Measurements from ENCODE around the gene GDF2.

DNA sequence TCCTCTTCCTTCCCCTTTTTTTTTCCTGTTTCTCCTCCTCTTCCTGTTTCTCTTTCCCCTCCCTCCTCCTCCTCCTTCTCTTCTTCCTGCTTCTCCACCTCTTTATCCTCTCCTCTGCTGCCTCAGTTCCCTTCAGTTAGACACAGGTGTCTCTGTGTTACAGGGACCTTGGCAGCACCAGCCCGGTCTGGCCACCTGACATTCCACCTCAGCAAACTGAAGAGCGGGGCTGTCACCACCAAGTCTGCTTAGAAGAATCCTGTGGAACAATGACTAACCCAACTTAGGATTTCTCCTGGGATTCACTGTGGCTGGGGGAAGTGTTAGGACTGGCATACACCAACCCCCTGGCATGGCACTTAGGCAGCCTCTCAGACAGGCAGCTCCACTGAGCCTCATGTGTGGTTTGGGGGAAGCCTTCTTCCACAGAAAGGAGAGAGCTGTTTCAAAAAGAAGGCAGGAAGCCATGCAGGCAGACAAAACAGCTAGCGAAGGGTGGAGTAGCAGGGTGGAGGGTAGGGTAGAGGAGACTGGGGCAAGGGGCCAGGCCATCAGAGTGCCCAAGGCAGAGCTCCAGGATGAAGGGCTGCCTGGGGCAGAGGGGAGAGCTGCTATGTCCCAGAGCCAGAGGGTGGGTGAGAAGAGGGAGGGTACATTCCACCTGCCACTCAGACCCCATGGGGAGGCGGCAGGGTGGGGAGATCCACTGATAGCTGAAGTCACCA lies 35.5 kb upstream of the GDF2 start:
- TF ChIP-seq, protein P1, sequence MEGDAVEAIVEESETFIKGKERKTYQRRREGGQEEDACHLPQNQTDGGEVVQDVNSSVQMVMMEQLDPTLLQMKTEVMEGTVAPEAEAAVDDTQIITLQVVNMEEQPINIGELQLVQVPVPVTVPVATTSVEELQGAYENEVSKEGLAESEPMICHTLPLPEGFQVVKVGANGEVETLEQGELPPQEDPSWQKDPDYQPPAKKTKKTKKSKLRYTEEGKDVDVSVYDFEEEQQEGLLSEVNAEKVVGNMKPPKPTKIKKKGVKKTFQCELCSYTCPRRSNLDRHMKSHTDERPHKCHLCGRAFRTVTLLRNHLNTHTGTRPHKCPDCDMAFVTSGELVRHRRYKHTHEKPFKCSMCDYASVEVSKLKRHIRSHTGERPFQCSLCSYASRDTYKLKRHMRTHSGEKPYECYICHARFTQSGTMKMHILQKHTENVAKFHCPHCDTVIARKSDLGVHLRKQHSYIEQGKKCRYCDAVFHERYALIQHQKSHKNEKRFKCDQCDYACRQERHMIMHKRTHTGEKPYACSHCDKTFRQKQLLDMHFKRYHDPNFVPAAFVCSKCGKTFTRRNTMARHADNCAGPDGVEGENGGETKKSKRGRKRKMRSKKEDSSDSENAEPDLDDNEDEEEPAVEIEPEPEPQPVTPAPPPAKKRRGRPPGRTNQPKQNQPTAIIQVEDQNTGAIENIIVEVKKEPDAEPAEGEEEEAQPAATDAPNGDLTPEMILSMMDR (conservative IDR thresholded peaks at IDR 0.05; ENCODE audit: low read depth in 2 of 2) = no peak
- TF ChIP-seq, protein P2, sequence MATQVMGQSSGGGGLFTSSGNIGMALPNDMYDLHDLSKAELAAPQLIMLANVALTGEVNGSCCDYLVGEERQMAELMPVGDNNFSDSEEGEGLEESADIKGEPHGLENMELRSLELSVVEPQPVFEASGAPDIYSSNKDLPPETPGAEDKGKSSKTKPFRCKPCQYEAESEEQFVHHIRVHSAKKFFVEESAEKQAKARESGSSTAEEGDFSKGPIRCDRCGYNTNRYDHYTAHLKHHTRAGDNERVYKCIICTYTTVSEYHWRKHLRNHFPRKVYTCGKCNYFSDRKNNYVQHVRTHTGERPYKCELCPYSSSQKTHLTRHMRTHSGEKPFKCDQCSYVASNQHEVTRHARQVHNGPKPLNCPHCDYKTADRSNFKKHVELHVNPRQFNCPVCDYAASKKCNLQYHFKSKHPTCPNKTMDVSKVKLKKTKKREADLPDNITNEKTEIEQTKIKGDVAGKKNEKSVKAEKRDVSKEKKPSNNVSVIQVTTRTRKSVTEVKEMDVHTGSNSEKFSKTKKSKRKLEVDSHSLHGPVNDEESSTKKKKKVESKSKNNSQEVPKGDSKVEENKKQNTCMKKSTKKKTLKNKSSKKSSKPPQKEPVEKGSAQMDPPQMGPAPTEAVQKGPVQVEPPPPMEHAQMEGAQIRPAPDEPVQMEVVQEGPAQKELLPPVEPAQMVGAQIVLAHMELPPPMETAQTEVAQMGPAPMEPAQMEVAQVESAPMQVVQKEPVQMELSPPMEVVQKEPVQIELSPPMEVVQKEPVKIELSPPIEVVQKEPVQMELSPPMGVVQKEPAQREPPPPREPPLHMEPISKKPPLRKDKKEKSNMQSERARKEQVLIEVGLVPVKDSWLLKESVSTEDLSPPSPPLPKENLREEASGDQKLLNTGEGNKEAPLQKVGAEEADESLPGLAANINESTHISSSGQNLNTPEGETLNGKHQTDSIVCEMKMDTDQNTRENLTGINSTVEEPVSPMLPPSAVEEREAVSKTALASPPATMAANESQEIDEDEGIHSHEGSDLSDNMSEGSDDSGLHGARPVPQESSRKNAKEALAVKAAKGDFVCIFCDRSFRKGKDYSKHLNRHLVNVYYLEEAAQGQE (IDR thresholded peaks at IDR 0.05; ENCODE audit: unreplicated experiment) = no peak
- TF ChIP-seq POLR2AphosphoS5 (IDR thresholded peaks at IDR 0.05; ENCODE audit: low read depth) = no peak
- TF ChIP-seq EZH2phosphoT487 (IDR thresholded peaks at IDR 0.05; ENCODE audit: unreplicated experiment) = no peak
- TF ChIP-seq EZH2 (IDR thresholded peaks at IDR 0.05; ENCODE audit: low read depth, unreplicated experiment) = no peak

Data from GM23338 (cell line).